ENCODE measurements around the gene PDE4C. TPM values are rescaled to one million over a fixed set of nuclear protein-coding genes. Genes with fewer than 3 reads are reported as not detected.

The PDE4C gene
- total RNA-seq, 1 donor from 2014 or later = 0.09 TPM

DNA sequence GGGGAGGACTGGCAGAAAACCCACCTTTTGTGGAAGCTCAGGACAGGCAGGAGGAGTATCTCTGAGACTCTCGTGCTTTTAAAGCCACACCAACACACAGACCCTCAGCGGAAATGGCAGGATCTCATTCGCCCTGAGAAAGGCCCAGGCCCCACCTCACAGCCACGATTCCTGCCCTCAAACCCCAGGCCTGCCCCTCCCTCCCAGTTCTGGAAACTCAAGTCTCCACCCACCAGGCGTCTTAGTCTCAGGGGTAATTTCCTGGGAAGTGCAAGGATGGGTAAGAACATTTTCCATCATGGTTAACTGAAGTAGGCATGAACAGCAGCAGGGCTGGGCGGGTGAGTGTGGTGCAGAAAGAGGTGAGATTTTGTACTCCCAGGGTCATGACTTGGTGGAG, 8.0 kb upstream of the PDE4C start:
- peaks cover 80% of the 10 kb centered on the region for H3K27me3 Mint-ChIP-seq (ENCODE audit: low read depth)
- no peaks in the 10 kb centered on the region for H3K9me3 Mint-ChIP-seq
- no peak overlapping the region for H3K4me3 Mint-ChIP-seq
- no peaks in the 10 kb centered on the region for H3K36me3 Mint-ChIP-seq (ENCODE audit: low read depth)
- no peak overlapping the region for H3K27ac Mint-ChIP-seq (ENCODE audit: unreplicated experiment)
- TF ChIP-seq CTCF (conservative IDR thresholded peaks at IDR 0.05) = no peak
- DNase-seq (ENCODE audit: low read depth, low spot score) = no peak
- peaks cover 6% of the 10 kb centered on the region for H3K4me1 Mint-ChIP-seq

- H3K9me3 Mint-ChIP-seq = no peaks in the 10 kb centered on the region
- H3K27ac Mint-ChIP-seq (ENCODE audit: unreplicated experiment) = no peak overlapping the region
- H3K4me3 Mint-ChIP-seq = no peak overlapping the region
- H3K27me3 Mint-ChIP-seq (ENCODE audit: low read depth) = peaks cover 75% of the 10 kb centered on the region
- peaks cover 6% of the 10 kb centered on the region for H3K4me1 Mint-ChIP-seq
- no peak for TF ChIP-seq CTCF (conservative IDR thresholded peaks at IDR 0.05)
- H3K36me3 Mint-ChIP-seq (ENCODE audit: low read depth) = no peaks in the 10 kb centered on the region
- DNase-seq (ENCODE audit: low read depth, low spot score) = peak; percentile 77
Measured at GRCh38 chr19:18233224-18233825, 7.1 kb upstream of the PDE4C start.

DNA sequence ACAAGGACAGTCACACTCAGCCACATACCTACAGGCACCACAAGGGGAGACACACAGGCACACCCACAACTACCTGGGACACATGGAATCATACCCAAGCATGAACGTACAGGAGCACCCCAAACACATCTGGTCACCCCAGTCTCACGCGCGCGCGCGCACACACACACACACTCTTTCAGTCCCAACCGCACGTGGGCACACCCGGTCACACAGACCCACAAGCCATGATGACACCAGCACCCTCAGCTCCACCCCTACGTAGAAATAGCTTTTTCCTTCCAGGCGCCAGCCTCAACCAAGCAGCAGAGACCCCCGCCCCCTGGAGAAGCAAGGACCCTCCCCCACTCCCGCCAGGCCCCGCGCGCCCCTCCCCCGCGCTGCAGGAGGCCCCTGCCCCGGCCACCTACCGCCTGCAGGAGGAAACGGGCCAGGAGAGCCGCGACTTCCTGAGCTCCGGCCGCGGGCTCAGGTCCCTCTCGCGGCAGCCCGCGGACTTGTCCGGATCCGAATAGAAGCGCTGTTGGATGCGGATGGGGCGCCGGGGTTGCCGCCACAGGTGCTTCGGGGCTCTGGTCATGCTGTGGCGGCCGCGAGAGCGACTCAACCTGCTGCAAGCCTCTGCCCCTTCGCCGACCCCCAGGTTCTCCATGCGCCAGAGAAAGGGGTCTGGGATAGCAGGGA, 6.4 kb upstream of the PDE4C start:
- no peaks in the 10 kb centered on the region for H3K9me3 Mint-ChIP-seq
- H3K27ac Mint-ChIP-seq (ENCODE audit: unreplicated experiment) = no peak overlapping the region
- H3K36me3 Mint-ChIP-seq (ENCODE audit: low read depth) = no peaks in the 10 kb centered on the region
- H3K4me3 Mint-ChIP-seq = peak overlapping the region; percentile 57
- DNase-seq (ENCODE audit: low read depth, low spot score) = no peak
- H3K4me1 Mint-ChIP-seq = peaks cover 6% of the 10 kb centered on the region
- H3K27me3 Mint-ChIP-seq (ENCODE audit: low read depth) = peaks cover 81% of the 10 kb centered on the region
- TF ChIP-seq CTCF (conservative IDR thresholded peaks at IDR 0.05) = peak; percentile 43

- no peak for TF ChIP-seq CTCF (conservative IDR thresholded peaks at IDR 0.05)
- no peaks in the 10 kb centered on the region for H3K9me3 Mint-ChIP-seq
- DNase-seq (ENCODE audit: low read depth, low spot score) = no peak
- no peak overlapping the region for H3K27ac Mint-ChIP-seq (ENCODE audit: unreplicated experiment)
- H3K27me3 Mint-ChIP-seq (ENCODE audit: low read depth) = peaks cover 85% of the 10 kb centered on the region
- H3K4me3 Mint-ChIP-seq = no peak overlapping the region
- peaks cover 6% of the 10 kb centered on the region for H3K4me1 Mint-ChIP-seq
- no peaks in the 10 kb centered on the region for H3K36me3 Mint-ChIP-seq (ENCODE audit: low read depth)
Measured at GRCh38 chr19:18231775-18232174, 5.5 kb upstream of the PDE4C start.

GRCh38 chr19:18230941-18231734, 4.9 kb upstream of the PDE4C start:
- H3K4me3 Mint-ChIP-seq = no peak overlapping the region
- peaks cover 6% of the 10 kb centered on the region for H3K4me1 Mint-ChIP-seq
- no peak for TF ChIP-seq CTCF (conservative IDR thresholded peaks at IDR 0.05)
- H3K36me3 Mint-ChIP-seq (ENCODE audit: low read depth) = no peaks in the 10 kb centered on the region
- no peak overlapping the region for H3K27ac Mint-ChIP-seq (ENCODE audit: unreplicated experiment)
- no peaks in the 10 kb centered on the region for H3K9me3 Mint-ChIP-seq
- peaks cover 83% of the 10 kb centered on the region for H3K27me3 Mint-ChIP-seq (ENCODE audit: low read depth)
- DNase-seq (ENCODE audit: low read depth, low spot score) = no peak

All from neural crest cell (in vitro differentiated cells).